Duodenal mucosa (tissue), 2 donors: ENCODE measurements around the gene CRX.
"Not testable (repeated sequence)": the region's sequence is repeated elsewhere in the genome, so short reads cannot be mapped to it uniquely, and the experiment has no call there.

Experiments used
- H3K27ac ChIP-seq: one replicate; pipeline ENCODE4 v1.7.0; 2013; ENCODE audit warnings: low read depth, low read length
- H3K27me3 ChIP-seq, 2 donors: one replicate each; pipeline ENCODE4 v1.7.0; 2013; ENCODE audit warnings: low read length in 2 of 2, control low read depth in 1 of 2; ENCODE audit not compliant: insufficient read depth in 2 of 2, control insufficient read depth in 1 of 2
- H3K36me3 ChIP-seq, 2 donors: one replicate each; pipeline ENCODE4 v1.7.0; 2013; ENCODE audit warnings: low read length in 2 of 2, control low read depth in 1 of 2; ENCODE audit not compliant: insufficient read depth in 2 of 2, control insufficient read depth in 1 of 2
- H3K4me1 ChIP-seq, 2 donors: one replicate each; pipeline ENCODE4 v1.7.0; 2013; ENCODE audit warnings: low read length in 2 of 2, control low read depth in 1 of 2; ENCODE audit not compliant: insufficient read depth in 2 of 2, control insufficient read depth in 1 of 2
- H3K4me3 ChIP-seq, 2 donors: one replicate each; pipeline ENCODE4 v1.7.0; 2013; ENCODE audit warnings: low read length in 2 of 2, low read depth in 1 of 2
- H3K9ac ChIP-seq, 2 donors: one replicate each; pipeline ENCODE4 v1.7.0; 2013; ENCODE audit warnings: low read length in 2 of 2, low read depth in 1 of 2
- H3K9me3 ChIP-seq, 2 donors: one replicate each; pipeline ENCODE4 v1.7.0; 2013; ENCODE audit warnings: low read length in 2 of 2, control low read depth in 1 of 2; ENCODE audit not compliant: control insufficient read depth in 1 of 2

Gene CRX

GRCh38 chr19:47803148-47803547 lies 18.6 kb upstream of the CRX start:
- H3K36me3 ChIP-seq, H3K27ac ChIP-seq, H3K9me3 ChIP-seq, H3K4me3 ChIP-seq, H3K9ac ChIP-seq, H3K4me1 ChIP-seq, H3K27me3 ChIP-seq: not testable (repeated sequence)

GRCh38 chr19:47803671-47804070 lies 18.1 kb upstream of the CRX start:
- H3K4me3 ChIP-seq, H3K27ac ChIP-seq, H3K9ac ChIP-seq, H3K9me3 ChIP-seq, H3K36me3 ChIP-seq, H3K27me3 ChIP-seq, H3K4me1 ChIP-seq: not testable (repeated sequence)

GRCh38 chr19:47804451-47804850 lies 17.3 kb upstream of the CRX start, which contains the start of gene TPRX1:
TSS of gene TPRX1 (minus strand) at chr19:47804551. CDS start at chr19:47804539, 12 bp downstream.
- H3K9ac ChIP-seq, H3K27me3 ChIP-seq, H3K9me3 ChIP-seq, H3K4me1 ChIP-seq, H3K36me3 ChIP-seq, H3K4me3 ChIP-seq, H3K27ac ChIP-seq: not testable (repeated sequence)

- Histone ChIP-seq H3K36me3 (no peaks in the 10 kb centered on the region), H3K9ac (no peak overlapping the region), H3K4me3 (no peak overlapping the region), H3K9me3 (no peaks in the 10 kb centered on the region), H3K4me1 (no peaks in the 10 kb centered on the region), H3K27me3 (no peaks in the 10 kb centered on the region), H3K27ac (no peak overlapping the region)
Observed at GRCh38 chr19:47805313-47805712, 16.4 kb upstream of the CRX start.

GRCh38 chr19:47806435-47806834 lies 15.3 kb upstream of the CRX start:
- H3K27ac ChIP-seq, result no peak overlapping the region
- H3K9ac ChIP-seq, result no peak overlapping the region
- H3K36me3 ChIP-seq, result no peaks in the 10 kb centered on the region
- H3K4me1 ChIP-seq, result no peaks in the 10 kb centered on the region
- no peaks in the 10 kb centered on the region for H3K27me3 ChIP-seq
- no peaks in the 10 kb centered on the region for H3K9me3 ChIP-seq
- no peak overlapping the region for H3K4me3 ChIP-seq

- H3K36me3 ChIP-seq, result no peaks in the 10 kb centered on the region
Observed at GRCh38 chr19:47813304-47813994, 8.3 kb upstream of the CRX start.

GRCh38 chr19:47813995-47814328 lies 7.8 kb upstream of the CRX start:
- H3K27me3 ChIP-seq, result no peaks in the 10 kb centered on the region
- no peak overlapping the region for H3K27ac ChIP-seq
- no peak overlapping the region for H3K4me3 ChIP-seq
- H3K4me1 ChIP-seq, result no peaks in the 10 kb centered on the region
- H3K9me3 ChIP-seq, result no peaks in the 10 kb centered on the region
- no peak overlapping the region for H3K9ac ChIP-seq
- no peaks in the 10 kb centered on the region for H3K36me3 ChIP-seq

More at GRCh38 chr19:47813304-47813994, 8.3 kb upstream of the CRX start:
- no peak overlapping the region for H3K9ac ChIP-seq
- no peak overlapping the region for H3K27ac ChIP-seq
- H3K4me1 ChIP-seq, result no peaks in the 10 kb centered on the region
- no peaks in the 10 kb centered on the region for H3K27me3 ChIP-seq
- H3K4me3 ChIP-seq, result no peak overlapping the region
- no peaks in the 10 kb centered on the region for H3K9me3 ChIP-seq

- peaks cover 10 to 12% of the 10 kb centered on the region in 2 donors for H3K27me3 ChIP-seq
- not testable (repeated sequence) for H3K27ac ChIP-seq, H3K36me3 ChIP-seq
Observed at GRCh38 chr19:47816270-47816669, 5.5 kb upstream of the CRX start.

GRCh38 chr19:47818221-47818620 lies 3.5 kb upstream of the CRX start:
- H3K27me3 ChIP-seq, result peaks cover 20 to 21% of the 10 kb centered on the region in 2 donors
- not testable (repeated sequence) for H3K4me1 ChIP-seq, H3K27ac ChIP-seq, H3K9ac ChIP-seq, H3K36me3 ChIP-seq, H3K4me3 ChIP-seq, H3K9me3 ChIP-seq

More at GRCh38 chr19:47816270-47816669, 5.5 kb upstream of the CRX start:
- H3K9ac ChIP-seq, H3K9me3 ChIP-seq, H3K4me1 ChIP-seq, H3K4me3 ChIP-seq: not testable (repeated sequence)

- Histone ChIP-seq H3K9ac (no peak overlapping the region), H3K4me1 (no peaks in the 10 kb centered on the region), H3K27ac (no peak overlapping the region), H3K36me3 (no peaks in the 10 kb centered on the region), H3K4me3 (no peak overlapping the region), H3K27me3 (peaks cover 20 to 21% of the 10 kb centered on the region in 2 donors), H3K9me3 (no peaks in the 10 kb centered on the region)
Observed at GRCh38 chr19:47819858-47820257, 1.9 kb upstream of the CRX start.

- Histone ChIP-seq H3K4me3 (no peak overlapping the region), H3K27me3 (peaks cover 20 to 21% of the 10 kb centered on the region in 2 donors), H3K9me3 (no peaks in the 10 kb centered on the region), H3K36me3 (no peaks in the 10 kb centered on the region), H3K9ac (no peak overlapping the region), H3K4me1 (no peaks in the 10 kb centered on the region), H3K27ac (no peak overlapping the region)
Observed at GRCh38 chr19:47820410-47820809, 1.3 kb upstream of the CRX start.
